IMR-90 (cell line): Measurements from ENCODE around the gene INHA. TPM values are rescaled to one million over a fixed set of nuclear protein-coding genes. Genes with fewer than 3 reads are reported as not detected.

ENCODE experiments used
- ATAC-seq: fragments of 200-7000 bp; cut with Tn5 transposase; 2 replicates; pipeline ENCODE4 v1.9.1; 2020; ENCODE audit warnings: low read depth, mild to moderate bottlenecking, moderate library complexity
- BruUV-seq: library from RNA; stranded (reverse); fragments of 400-500 nt; replicated peaks from 2 replicates; lab custom pipeline; 2021; lab: Mats Ljungman, UMichigan
- CTCF ChIA-PET: fragments of 300-600 bp; formaldehyde crosslinking; extraction: SDS; loops from one replicate; lab custom pipeline; 2021; ENCODE audit warnings: antibody characterized with exemption; lab: Yijun Ruan, JAX
- POLR2A ChIA-PET: fragments of 300-600 bp; sonication (Branson Sonifier 250); formaldehyde crosslinking; loops from one replicate; lab custom pipeline; 2022; ENCODE audit warnings: antibody characterized with exemption; ENCODE audit not compliant: unreplicated experiment; lab: Charles Lee
- DNase-seq: peaks from one replicate; pipeline ENCODE4 v3.0.0; 2013
- H2AFZ ChIP-seq: replicated peaks from 2 replicates; pipeline ENCODE3; 2013; ENCODE audit warnings: low read length, mild to moderate bottlenecking; ENCODE audit not compliant: poor library complexity
- H2AK5ac ChIP-seq: 2 replicates; pipeline ENCODE4 v1.6.1; 2013; ENCODE audit warnings: low read depth, low read length, inconsistent platforms
- H2AK9ac ChIP-seq: replicated peaks from 2 replicates; pipeline ENCODE3; 2013; ENCODE audit warnings: mild to moderate bottlenecking, low read depth, low read length, moderate library complexity; ENCODE audit not compliant: poor library complexity
- H2BK120ac ChIP-seq: 2 replicates; pipeline ENCODE4 v1.6.1; 2013; ENCODE audit warnings: low read depth, low read length, inconsistent platforms
- H2BK15ac ChIP-seq: 3 replicates; pipeline ENCODE4 v1.6.1; 2013; ENCODE audit warnings: low read depth, low read length, inconsistent platforms
- H2BK20ac ChIP-seq: 2 replicates; pipeline ENCODE4 v1.6.1; 2013; ENCODE audit warnings: low read depth, mild to moderate bottlenecking, inconsistent platforms, low read length, moderate library complexity
- H2BK5ac ChIP-seq: 2 replicates; pipeline ENCODE4 v1.6.1; 2013; ENCODE audit warnings: mild to moderate bottlenecking, low read depth, low read length, inconsistent platforms; ENCODE audit not compliant: poor library complexity, severe bottlenecking
- H3K14ac ChIP-seq: replicated peaks from 2 replicates; pipeline ENCODE4 v1.6.1; 2013; ENCODE audit warnings: low read depth, low read length, inconsistent platforms
- H3K18ac ChIP-seq: 2 replicates; pipeline ENCODE4 v1.6.1; 2013; ENCODE audit warnings: low read depth, low read length, control low read depth
- H3K23ac ChIP-seq: 2 replicates; pipeline ENCODE4 v1.6.1; 2013; ENCODE audit warnings: low read depth, low read length, inconsistent platforms
- H3K27ac ChIP-seq: 2 replicates; pipeline ENCODE4 v1.5.1; 2013; ENCODE audit warnings: mild to moderate bottlenecking, control low read depth, low read length; ENCODE audit not compliant: insufficient read depth
- H3K27me3 ChIP-seq: 2 replicates; pipeline ENCODE4 v1.6.1; 2013; ENCODE audit warnings: low read length; ENCODE audit not compliant: control insufficient read depth, insufficient read depth
- H3K36me3 ChIP-seq: 2 replicates; pipeline ENCODE4 v1.6.1; 2013; ENCODE audit warnings: low read length, mixed read lengths; ENCODE audit not compliant: control insufficient read depth, insufficient read depth
- H3K4ac ChIP-seq: 2 replicates; pipeline ENCODE4 v1.6.1; 2013; ENCODE audit warnings: low read depth, low read length, inconsistent platforms
- H3K4me1 ChIP-seq: 2 replicates; pipeline ENCODE4 v1.6.1; 2013; ENCODE audit warnings: low read length, mixed read lengths; ENCODE audit not compliant: control insufficient read depth, insufficient read depth
- H3K4me2 ChIP-seq: 2 replicates; pipeline ENCODE4 v1.6.1; 2013; ENCODE audit warnings: low read depth, mild to moderate bottlenecking, control low read depth, low read length, moderate library complexity
- H3K4me3 ChIP-seq: 2 replicates; pipeline ENCODE4 v1.5.1; 2013; ENCODE audit warnings: low read depth, mild to moderate bottlenecking, control low read depth, low read length, moderate library complexity; ENCODE audit not compliant: insufficient read depth
- H3K56ac ChIP-seq: 2 replicates; pipeline ENCODE4 v1.6.1; 2013; ENCODE audit warnings: low read length, inconsistent platforms; ENCODE audit not compliant: insufficient read depth; ENCODE audit errors: extremely low read depth
- H3K79me1 ChIP-seq, 2 experiments: 2 replicates each; pipeline ENCODE4 v1.6.1; 2013; ENCODE audit warnings: low read length in 2 of 2, inconsistent platforms in 1 of 2, low read depth in 1 of 2
- H3K9ac ChIP-seq: 2 replicates; pipeline ENCODE4 v1.6.1; 2013; ENCODE audit warnings: low read depth, low read length, control low read depth
- H3K9me1 ChIP-seq: 2 replicates; pipeline ENCODE4 v1.6.1; 2013; ENCODE audit warnings: low read length, inconsistent platforms; ENCODE audit not compliant: insufficient read depth
- H3K9me3 ChIP-seq: 2 replicates; pipeline ENCODE4 v1.6.1; 2013; ENCODE audit warnings: low read length; ENCODE audit not compliant: control insufficient read depth, insufficient read depth
- H4K20me1 ChIP-seq: 2 replicates; pipeline ENCODE4 v1.6.1; 2013; ENCODE audit warnings: low read length, inconsistent platforms; ENCODE audit not compliant: insufficient read depth
- H4K5ac ChIP-seq: 2 replicates; pipeline ENCODE4 v1.6.1; 2013; ENCODE audit warnings: mild to moderate bottlenecking, low read depth, low read length, control low read depth
- H4K8ac ChIP-seq, 2 experiments: 2 replicates each; pipeline ENCODE4 v1.6.1; 2013; ENCODE audit warnings: low read depth in 2 of 2, low read length in 2 of 2, control low read depth in 1 of 2, inconsistent platforms in 1 of 2
- H4K91ac ChIP-seq: 2 replicates; pipeline ENCODE4 v1.6.1; 2013; ENCODE audit warnings: low read depth, low read length, inconsistent platforms; ENCODE audit not compliant: insufficient read depth
- BHLHE40 ChIP-seq: fragments of 150-350 bp; IDR thresholded peaks from 2 replicates; pipeline ENCODE4 v1.6.1; 2016; ENCODE audit warnings: mild to moderate bottlenecking, low read depth, low read length
- CEBPB ChIP-seq: IDR thresholded peaks from 2 replicates; pipeline ENCODE4 v1.6.1; 2012; ENCODE audit warnings: low read depth, low read length, improper control_type of control experiment
- CHD1 ChIP-seq: IDR thresholded peaks from 2 replicates; pipeline ENCODE4 v1.6.1; 2012; ENCODE audit warnings: low read depth, low read length, improper control_type of control experiment
- FOS ChIP-seq: fragments of 150-350 bp; IDR thresholded peaks from 2 replicates; pipeline ENCODE4 v1.6.1; 2016; ENCODE audit warnings: low read depth, low read length
- MAFK ChIP-seq: IDR thresholded peaks from 2 replicates; pipeline ENCODE4 v1.6.1; 2012; ENCODE audit warnings: low read depth, low read length, improper control_type of control experiment
- MAZ ChIP-seq: IDR thresholded peaks from 2 replicates; pipeline ENCODE4 v1.6.1; 2012; ENCODE audit warnings: low read depth, mild to moderate bottlenecking, low read length, improper control_type of control experiment, moderate library complexity, borderline replicate concordance
- MXI1 ChIP-seq: IDR thresholded peaks from 2 replicates; pipeline ENCODE4 v1.6.1; 2012; ENCODE audit warnings: low read depth, mild to moderate bottlenecking, low read length, moderate library complexity, borderline replicate concordance
- NFE2L2 ChIP-seq: fragments of 150-350 bp; IDR thresholded peaks from 2 replicates; pipeline ENCODE4 v1.6.1; 2016; ENCODE audit warnings: low read depth, mild to moderate bottlenecking, low read length
- POLR2A ChIP-seq: IDR thresholded peaks from 2 replicates; pipeline ENCODE4 v1.6.1; 2012; ENCODE audit warnings: mild to moderate bottlenecking, low read depth, low read length
- RAD21 ChIP-seq: IDR thresholded peaks from 2 replicates; pipeline ENCODE4 v1.6.1; 2012; ENCODE audit warnings: low read length, improper control_type of control experiment
- RCOR1 ChIP-seq: IDR thresholded peaks from 2 replicates; pipeline ENCODE4 v1.6.1; 2012; ENCODE audit warnings: mild to moderate bottlenecking, low read length, improper control_type of control experiment; ENCODE audit not compliant: insufficient replicate concordance
- RFX5 ChIP-seq: IDR thresholded peaks from 2 replicates; pipeline ENCODE4 v1.8.0; 2012; ENCODE audit warnings: low read depth, mild to moderate bottlenecking, low read length, moderate library complexity
- SMC3 ChIP-seq: fragments of 150-350 bp; IDR thresholded peaks from 2 replicates; pipeline ENCODE4 v1.6.1; 2016; ENCODE audit warnings: low read depth, mild to moderate bottlenecking, antibody characterized with exemption, low read length, moderate library complexity
- WGBS, 2 experiments: methylation state at CpG; one replicate each; pipeline versions ENCODE4 v1.1.5 to v1.1.7; 2013; ENCODE audit warnings: missing lambda C conversion rate in 2 of 2; ENCODE audit not compliant: insufficient read length in 1 of 2; ENCODE audit errors: extremely low coverage in 2 of 2; 5-methylcytosine and 5-hydroxymethylcytosine counted together
- dilution Hi-C: fragments of 300-500 bp; cut with HindIII; formaldehyde crosslinking; loops from one replicate; pipeline ENCODE4 v1.14.3; 2018; ENCODE audit warnings: low sequenced_read_pairs; ENCODE audit not compliant: unreplicated experiment
- in situ Hi-C: fragments of 300-500 bp; cut with MboI; formaldehyde crosslinking; loops from 3 replicates; pipeline ENCODE4 v1.14.3; 2019; ENCODE audit warnings: low sequenced_read_pairs, inconsistent platforms, mixed read lengths
- intact Hi-C: fragments of 100-400 bp; cut with micrococcal nuclease; formaldehyde crosslinking; loops from 2 replicates; pipeline ENCODE4 v1.10.0; 2022
- polyA plus RNA-seq, 3 experiments: library from polyadenylated mRNA; depleted of rRNA; stranded (reverse); fragments of >200 nt; gene quantifications; 2 replicates each; pipeline ENCODE4 v1.2.3, GENCODE V29; 2012; ENCODE audit warnings: low replicate concordance in 1 of 3
- total RNA-seq: library from RNA; depleted of rRNA; stranded (reverse); fragments of >200 nt; gene quantifications from 2 replicates; pipeline ENCODE4 v1.2.3, GENCODE V29; 2012
- TF ChIP-seq, protein P1 (sequence below): fragments of 150-350 bp; IDR thresholded peaks from 2 replicates; pipeline ENCODE4 v1.6.1; 2017; ENCODE audit warnings: mild to moderate bottlenecking, antibody characterized with exemption, low read length, low read depth
- TF ChIP-seq, protein P2 (sequence below): fragments of 150-350 bp; IDR thresholded peaks from 2 replicates; pipeline ENCODE4 v1.6.1; 2016; ENCODE audit warnings: low read depth, mild to moderate bottlenecking, low read length, moderate library complexity, borderline replicate concordance
- TF ChIP-seq, protein P3 (sequence below): conservative IDR thresholded peaks from 2 replicates; pipeline ENCODE4 v1.5.1; 2012; ENCODE audit warnings: mild to moderate bottlenecking, low read depth, low read length, improper control_type of control experiment

INHA gene
- total and polyA plus RNA-seq, 2 of the 4 experiments (the other 2 are of a cell fraction): 0.96 TPM; not detected in 1

DNA sequence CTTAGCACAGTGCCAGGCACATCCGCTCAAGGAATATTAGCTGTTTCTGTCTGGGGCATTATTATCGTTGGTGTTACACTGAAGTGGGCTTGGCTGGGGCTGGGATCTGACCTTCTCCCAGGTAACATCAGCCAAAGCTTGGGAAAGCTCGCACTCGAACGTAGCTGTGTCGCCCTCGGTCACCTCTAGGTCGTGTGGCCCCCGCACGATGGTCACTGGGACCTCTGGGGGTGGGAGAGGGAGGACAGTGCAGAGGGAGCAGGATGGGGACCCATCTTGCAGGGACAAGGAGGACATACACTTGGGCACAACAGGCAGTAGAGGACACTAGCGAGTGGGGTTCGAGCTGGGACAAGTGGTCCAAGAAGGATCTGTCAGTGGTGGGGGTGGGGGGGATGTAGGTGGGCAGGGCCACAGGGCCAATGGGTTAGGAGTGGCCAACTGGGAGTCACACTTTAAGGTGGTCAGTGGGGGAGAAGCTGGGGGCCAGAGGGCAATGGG is 18.6 kb upstream of the INHA start:
- no peak overlapping the region for H2BK20ac ChIP-seq
- TF ChIP-seq FOS (no peak), RFX5 (no peak), POLR2A (no peak), MXI1 (no peak), CEBPB (no peak), CHD1 (no peak), RAD21 (no peak), RCOR1 (no peak), MAZ (no peak), NFE2L2 (no peak), MAFK (no peak), BHLHE40 (no peak), SMC3 (no peak)
- TF ChIP-seq, protein P1, sequence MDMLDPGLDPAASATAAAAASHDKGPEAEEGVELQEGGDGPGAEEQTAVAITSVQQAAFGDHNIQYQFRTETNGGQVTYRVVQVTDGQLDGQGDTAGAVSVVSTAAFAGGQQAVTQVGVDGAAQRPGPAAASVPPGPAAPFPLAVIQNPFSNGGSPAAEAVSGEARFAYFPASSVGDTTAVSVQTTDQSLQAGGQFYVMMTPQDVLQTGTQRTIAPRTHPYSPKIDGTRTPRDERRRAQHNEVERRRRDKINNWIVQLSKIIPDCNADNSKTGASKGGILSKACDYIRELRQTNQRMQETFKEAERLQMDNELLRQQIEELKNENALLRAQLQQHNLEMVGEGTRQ: no peak
- TF ChIP-seq, protein P2, sequence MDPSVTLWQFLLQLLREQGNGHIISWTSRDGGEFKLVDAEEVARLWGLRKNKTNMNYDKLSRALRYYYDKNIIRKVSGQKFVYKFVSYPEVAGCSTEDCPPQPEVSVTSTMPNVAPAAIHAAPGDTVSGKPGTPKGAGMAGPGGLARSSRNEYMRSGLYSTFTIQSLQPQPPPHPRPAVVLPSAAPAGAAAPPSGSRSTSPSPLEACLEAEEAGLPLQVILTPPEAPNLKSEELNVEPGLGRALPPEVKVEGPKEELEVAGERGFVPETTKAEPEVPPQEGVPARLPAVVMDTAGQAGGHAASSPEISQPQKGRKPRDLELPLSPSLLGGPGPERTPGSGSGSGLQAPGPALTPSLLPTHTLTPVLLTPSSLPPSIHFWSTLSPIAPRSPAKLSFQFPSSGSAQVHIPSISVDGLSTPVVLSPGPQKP: no peak
- TF ChIP-seq, protein P3, sequence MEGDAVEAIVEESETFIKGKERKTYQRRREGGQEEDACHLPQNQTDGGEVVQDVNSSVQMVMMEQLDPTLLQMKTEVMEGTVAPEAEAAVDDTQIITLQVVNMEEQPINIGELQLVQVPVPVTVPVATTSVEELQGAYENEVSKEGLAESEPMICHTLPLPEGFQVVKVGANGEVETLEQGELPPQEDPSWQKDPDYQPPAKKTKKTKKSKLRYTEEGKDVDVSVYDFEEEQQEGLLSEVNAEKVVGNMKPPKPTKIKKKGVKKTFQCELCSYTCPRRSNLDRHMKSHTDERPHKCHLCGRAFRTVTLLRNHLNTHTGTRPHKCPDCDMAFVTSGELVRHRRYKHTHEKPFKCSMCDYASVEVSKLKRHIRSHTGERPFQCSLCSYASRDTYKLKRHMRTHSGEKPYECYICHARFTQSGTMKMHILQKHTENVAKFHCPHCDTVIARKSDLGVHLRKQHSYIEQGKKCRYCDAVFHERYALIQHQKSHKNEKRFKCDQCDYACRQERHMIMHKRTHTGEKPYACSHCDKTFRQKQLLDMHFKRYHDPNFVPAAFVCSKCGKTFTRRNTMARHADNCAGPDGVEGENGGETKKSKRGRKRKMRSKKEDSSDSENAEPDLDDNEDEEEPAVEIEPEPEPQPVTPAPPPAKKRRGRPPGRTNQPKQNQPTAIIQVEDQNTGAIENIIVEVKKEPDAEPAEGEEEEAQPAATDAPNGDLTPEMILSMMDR: no peak
- H3K9me3 ChIP-seq: no peaks in the 10 kb centered on the region
- no peak overlapping the region for H4K8ac ChIP-seq
- H3K27me3 ChIP-seq: no peaks in the 10 kb centered on the region
- H3K9me1 ChIP-seq: no peaks in the 10 kb centered on the region
- in situ Hi-C loops (no loop called here), intact Hi-C loops (no loop called here), dilution Hi-C loops (no loop called here)
- H3K27ac ChIP-seq: no peak overlapping the region
- 67% methylated on average over 7 of the region's 12 CpGs; no CpG with 5 or more reads in 1 of the 2 experiments for WGBS, 2 experiments
- H4K91ac ChIP-seq: no peak overlapping the region
- no peak overlapping the region for H2AK9ac ChIP-seq
- no peak for ATAC-seq
- no TSS peak for BruUV-seq
- ChIA-PET CTCF (no interaction called here), POLR2A (no interaction called here)
- no peaks in the 10 kb centered on the region for H3K79me1 ChIP-seq
- no peak overlapping the region for H3K18ac ChIP-seq
- H2AFZ ChIP-seq: no peak overlapping the region
- H3K4me1 ChIP-seq: peaks cover 8% of the 10 kb centered on the region; the same call in 1 of the 2 replicates
- H3K4me2 ChIP-seq: no peak overlapping the region
- no peak overlapping the region for H2BK120ac ChIP-seq
- H3K14ac ChIP-seq: no peak overlapping the region
- H2BK5ac ChIP-seq: no peak overlapping the region
- H4K5ac ChIP-seq: no peak overlapping the region
- H3K4me3 ChIP-seq: no peak overlapping the region
- H2AK5ac ChIP-seq: no peak overlapping the region
- no peak overlapping the region for H3K9ac ChIP-seq
- H3K4ac ChIP-seq: no peak overlapping the region
- H3K56ac ChIP-seq: no peak overlapping the region
- no peaks in the 10 kb centered on the region; the same call in 1 of the 2 replicates for H4K20me1 ChIP-seq
- H3K23ac ChIP-seq: no peak overlapping the region
- H3K36me3 ChIP-seq: no peaks in the 10 kb centered on the region
- no peak for DNase-seq
- no peak overlapping the region for H2BK15ac ChIP-seq
